Tibial artery (tissue), 4 donors: ENCODE results near the gene NR2C1.

Source experiments
- DNase-seq, 2 donors: peaks; one replicate each; pipeline ENCODE4 v3.0.0-alpha.2; 2019
- H3K27ac ChIP-seq, 2 donors: fragments of 200-600 bp; sonication (generic) in 1 of 2; 1 replicate in 1 of 2; 2 replicates in 1 of 2; pipeline ENCODE4 v1.5.1; 2018 to 2019; ENCODE audit warnings: mild to moderate bottlenecking in 1 of 2
- H3K27me3 ChIP-seq, 2 donors: fragments of 200-600 bp; sonication (generic) in 1 of 2; one replicate each; pipeline versions ENCODE4 v1.5.1 to v1.6.0; 2016 to 2019
- H3K36me3 ChIP-seq, 3 donors: fragments of 200-600 bp; sonication (generic) in 2 of 3; one replicate each; pipeline ENCODE4 v1.5.1; 2016 to 2019; ENCODE audit warnings: mild to moderate bottlenecking in 2 of 3
- H3K4me1 ChIP-seq, 4 donors: fragments of 200-600 bp; sonication (generic) in 2 of 4; 1 replicate in 3 of 4; 2 replicates in 1 of 4; pipeline ENCODE4 v1.5.1; 2016 to 2019
- H3K4me3 ChIP-seq, 2 donors: fragments of 200-600 bp; sonication (generic) in 1 of 2; 1 replicate in 1 of 2; 2 replicates in 1 of 2; pipeline ENCODE4 v1.5.1; 2018 to 2019; ENCODE audit warnings: mild to moderate bottlenecking in 2 of 2
- H3K9me3 ChIP-seq, 3 donors: fragments of 200-600 bp; sonication (generic) in 1 of 3; one replicate each; pipeline ENCODE4 v1.5.1; 2016 to 2019
- CTCF ChIP-seq, 2 experiments: fragments of 200-600 bp in 1 of 2; fragments of 450-650 bp in 1 of 2; IDR thresholded peaks; one replicate each; pipeline ENCODE4 v1.5.1; 2017 to 2019; ENCODE audit warnings: antibody characterized with exemption in 2 of 2, mild to moderate bottlenecking in 1 of 2, moderate library complexity in 1 of 2
- intact Hi-C: fragments of 100-400 bp; cut with DNase I; formaldehyde crosslinking; loops from one replicate; pipeline ENCODE4 v1.15.0; 2023; ENCODE audit warnings: low total_unique reads

The NR2C1 gene

GRCh38 chr12:95073698-95074520 lies 491 bp upstream of the NR2C1 start:
- DNase-seq, result no peak
- Histone ChIP-seq H3K27ac (peak overlapping the region; percentile 79 to 89), H3K4me3 (peak overlapping the region; percentile 73 to 90), H3K4me1 (peaks cover 0 to 10% (median 3%) of the 10 kb centered on the region in 4 donors), H3K27me3 (no peaks in the 10 kb centered on the region), H3K9me3 (no peaks in the 10 kb centered on the region), H3K36me3 (no peaks in the 10 kb centered on the region)
- peak; percentile 68 to 83 for TF ChIP-seq CTCF (IDR thresholded peaks at IDR 0.05)
- intact Hi-C loops, result loop anchor here (2.0 to 10.0 kb wide), 2 partner anchors 143 to 401 kb away; partner anchors contain the start of genes FGD6, METAP2 and VEZT

- no peak for DNase-seq
- Histone ChIP-seq H3K9me3 (no peaks in the 10 kb centered on the region), H3K4me1 (peaks cover 0 to 10% (median 3%) of the 10 kb centered on the region in 4 donors), H3K4me3 (no peak overlapping the region), H3K27ac (no peak overlapping the region), H3K27me3 (no peaks in the 10 kb centered on the region), H3K36me3 (peaks cover 0 to 21% (median 12%) of the 10 kb centered on the region in 3 donors)
- TF ChIP-seq CTCF (IDR thresholded peaks at IDR 0.05), result no peak
- intact Hi-C loops, result loop anchor here (10.0 kb wide), 1 partner anchor 404 kb away; the partner anchor contains the start of gene METAP2
Observed at GRCh38 chr12:95070378-95070777, 3.0 kb downstream of the NR2C1 start.

GRCh38 chr12:95066091-95066855 lies 7.1 kb downstream of the NR2C1 start:
- intact Hi-C loops, result no loop called here

GRCh38 chr12:95060951-95061350 lies 12.5 kb downstream of the NR2C1 start:
- TF ChIP-seq CTCF (IDR thresholded peaks at IDR 0.05), result no peak
- DNase-seq, result no peak
- Histone ChIP-seq H3K27ac (no peak overlapping the region), H3K36me3 (peaks cover 72 to 90% (median 76%) of the 10 kb centered on the region in 3 donors), H3K27me3 (no peaks in the 10 kb centered on the region), H3K4me1 (no peaks in the 10 kb centered on the region), H3K9me3 (no peaks in the 10 kb centered on the region), H3K4me3 (no peak overlapping the region)
- intact Hi-C loops, result no loop called here

More at GRCh38 chr12:95066091-95066855, 7.1 kb downstream of the NR2C1 start:
- TF ChIP-seq CTCF (IDR thresholded peaks at IDR 0.05), result no peak
- peaks cover 25 to 52% (median 37%) of the 10 kb centered on the region in 3 donors for H3K36me3 ChIP-seq
- H3K9me3 ChIP-seq, result no peaks in the 10 kb centered on the region
- no peak overlapping the region for H3K4me3 ChIP-seq
- no peaks in the 10 kb centered on the region for H3K27me3 ChIP-seq
- DNase-seq, result no peak
- H3K4me1 ChIP-seq, result peaks cover 0 to 2% (median under 1%) of the 10 kb centered on the region in 4 donors
- no peak overlapping the region for H3K27ac ChIP-seq

GRCh38 chr12:95059984-95060383 lies 13.4 kb downstream of the NR2C1 start:
- H3K36me3 ChIP-seq, result peaks cover 80 to 93% (median 84%) of the 10 kb centered on the region in 3 donors
- H3K27ac ChIP-seq, result no peak overlapping the region
- no peak for TF ChIP-seq CTCF (IDR thresholded peaks at IDR 0.05)
- H3K9me3 ChIP-seq, result no peaks in the 10 kb centered on the region
- DNase-seq, result no peak
- intact Hi-C loops, result no loop called here
- H3K4me3 ChIP-seq, result no peak overlapping the region
- H3K27me3 ChIP-seq, result no peaks in the 10 kb centered on the region
- no peaks in the 10 kb centered on the region for H3K4me1 ChIP-seq
